ENCODE results near the gene CAMK4.

DNA sequence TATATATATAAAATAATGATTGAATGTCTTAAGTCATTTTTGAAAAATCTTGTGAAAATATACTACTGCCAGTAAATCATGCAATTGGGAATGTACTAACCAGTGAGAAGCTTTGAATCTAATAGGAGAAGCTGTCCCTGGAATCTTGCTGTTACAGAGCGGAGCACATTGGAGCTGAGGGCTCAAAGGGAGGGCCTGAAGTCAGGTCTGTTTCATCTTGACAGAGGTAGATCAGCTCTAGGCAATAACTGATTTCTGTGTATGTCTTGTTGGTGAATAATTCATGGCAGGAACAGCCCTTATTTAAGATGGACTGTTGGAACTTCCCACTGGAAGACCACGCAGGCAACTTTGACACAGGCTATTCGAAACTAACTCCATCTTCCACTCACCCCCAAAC is 17.5 kb downstream of the CAMK4 start:
- TF ChIP-seq CTCF (IDR thresholded peaks at IDR 0.05; ENCODE audit: low read depth, low read length, poor library complexity, severe bottlenecking) = no peak
- TF ChIP-seq EZH2phosphoT487 (IDR thresholded peaks at IDR 0.05; ENCODE audit: borderline replicate concordance, low read length) = no peak
